Ovary (tissue), 9 donors: ENCODE measurements around the gene KIF16B. TPM values are rescaled to one million over a fixed set of nuclear protein-coding genes. Genes with fewer than 3 reads are reported as not detected.

Source experiments
- DNase-seq, 5 donors: peaks; one replicate each; pipeline ENCODE4 v3.0.0-alpha.2; 2019 to 2020
- H3K27ac ChIP-seq, 2 donors: fragments of 200-600 bp; one replicate each; pipeline versions ENCODE4 v1.5.1 to v1.8.0; 2019 to 2022
- H3K27me3 ChIP-seq: fragments of 200-600 bp; one replicate; pipeline ENCODE4 v1.8.0; 2022
- H3K36me3 ChIP-seq: fragments of 200-600 bp; sonication (generic); one replicate; pipeline ENCODE4 v1.5.1; 2019
- H3K4me1 ChIP-seq: one replicate; pipeline ENCODE4 v1.8.1; 2013; ENCODE audit warnings: mild to moderate bottlenecking, moderate library complexity; ENCODE audit not compliant: insufficient read depth
- H3K4me3 ChIP-seq: fragments of 200-600 bp; sonication (generic); one replicate; pipeline ENCODE4 v1.5.1; 2017
- H3K9me3 ChIP-seq, 2 donors: fragments of 200-600 bp in 1 of 2; sonication (generic) in 1 of 2; one replicate each; pipeline versions ENCODE4 v1.5.1 to v1.8.1; 2013 to 2019; ENCODE audit warnings: mild to moderate bottlenecking in 1 of 2, moderate library complexity in 1 of 2
- EP300 ChIP-seq: sonication (generic); formaldehyde crosslinking; IDR thresholded peaks from one replicate; pipeline ENCODE4 v1.6.1; 2017; ENCODE audit warnings: antibody characterized with exemption
- POLR2A ChIP-seq: fragments of 450-650 bp; IDR thresholded peaks from one replicate; pipeline ENCODE4 v1.6.1; 2017; ENCODE audit warnings: antibody characterized with exemption, mild to moderate bottlenecking, moderate library complexity
- WGBS, 3 donors: extraction: QIAGEN DNeasy Blood & Tissue Kit in 1 of 3; methylation state at CpG; one replicate each; pipeline versions ENCODE4 v1.1.5 to v1.1.7; 2013 to 2017; 5-methylcytosine and 5-hydroxymethylcytosine counted together
- intact Hi-C, 4 donors: fragments of 100-400 bp; cut with DNase I; formaldehyde crosslinking; loops; one replicate each; pipeline versions ENCODE4 v1.11.0 to v1.15.1; 2022 to 2023
- polyA plus RNA-seq, 2 donors: library from polyadenylated mRNA; stranded (reverse); fragments of 200-250 nt in 1 of 2; fragments of 350-450 nt in 1 of 2; fragmentation: Illumina TruSeq in 1 of 2; extraction: RNeasy Lipid Tissue Mini Kit (QIAGEN cat#74804) in 1 of 2; gene quantifications; one replicate each; pipeline ENCODE4 v1.2.3, GENCODE V29; 2013 to 2014
- total RNA-seq, 7 donors: library from RNA; depleted of rRNA in 2 of 7; stranded (reverse); fragments of >200 nt in 2 of 7; fragmentation: NEBNext Ultra II Directional in 3 of 7; extraction: Animal tissue kit (Norgen Biotek cat#: 25700) in 3 of 7; gene quantifications; one replicate each; pipeline versions ENCODE4 v1.1.0 to v1.2.4, GENCODE V29; 2016 to 2023
- TF ChIP-seq, protein P1 (sequence below), 3 donors: fragments of 450-650 bp in 2 of 3; fragments of 200-600 bp in 1 of 3; IDR thresholded peaks; one replicate each; pipeline versions ENCODE4 v1.5.1 to v1.8.0; 2016 to 2022; ENCODE audit warnings: antibody characterized with exemption in 3 of 3, mild to moderate bottlenecking in 1 of 3
- donor health status: DM: no; HTN: no; CAD: no; lungs with moderate emphysema.
- donor health status: DM: no; HTN: no; CAD: no.
- donor health status: Bipolar disorder and iron deficiency.
- donor health status: DM: yes; HTN: yes; CAD: no.
- donor health status: DM: no; HTN: no; CAD: no.
- donor health status: DM: yes; HTN: yes; CAD: no.

KIF16B gene
- total and polyA plus RNA-seq, 9 donors = 10.9 to 28.1 (median 20.2) TPM

- intact Hi-C loops = no loop called here
Observed at GRCh38 chr20:16451001-16451400, 122.2 kb downstream of the KIF16B start.

DNA sequence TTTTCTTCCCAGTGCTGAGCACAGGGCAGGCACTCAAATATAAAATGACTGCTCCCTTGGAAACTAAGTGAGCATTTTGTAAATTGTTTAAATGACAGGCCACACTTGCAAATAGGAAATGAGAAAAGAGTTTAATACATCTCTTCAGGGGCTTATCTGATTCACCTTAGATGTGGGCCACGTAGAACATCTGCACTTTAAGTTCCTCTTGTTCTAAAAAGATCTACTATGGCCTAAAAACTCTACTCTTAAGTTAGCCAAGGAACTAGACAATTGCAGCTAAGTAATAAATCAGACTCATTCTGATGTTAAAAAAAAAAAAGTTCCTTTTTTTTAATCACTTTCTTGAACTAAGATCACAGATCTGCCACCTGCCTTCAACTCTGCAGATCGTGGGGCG is 126.3 kb downstream of the KIF16B start:
- Histone ChIP-seq H3K27me3 (no peaks in the 10 kb centered on the region), H3K36me3 (no peaks in the 10 kb centered on the region), H3K4me3 (no peak overlapping the region), H3K9me3 (no peaks in the 10 kb centered on the region), H3K27ac (no peak overlapping the region), H3K4me1 (peaks cover 2% of the 10 kb centered on the region)
- no peak for DNase-seq
- intact Hi-C loops = no loop called here
- 94 to 95% (median 94%) methylated on average over 3 of the region's 3 CpGs for WGBS, 3 donors
- TF ChIP-seq, protein P1, sequence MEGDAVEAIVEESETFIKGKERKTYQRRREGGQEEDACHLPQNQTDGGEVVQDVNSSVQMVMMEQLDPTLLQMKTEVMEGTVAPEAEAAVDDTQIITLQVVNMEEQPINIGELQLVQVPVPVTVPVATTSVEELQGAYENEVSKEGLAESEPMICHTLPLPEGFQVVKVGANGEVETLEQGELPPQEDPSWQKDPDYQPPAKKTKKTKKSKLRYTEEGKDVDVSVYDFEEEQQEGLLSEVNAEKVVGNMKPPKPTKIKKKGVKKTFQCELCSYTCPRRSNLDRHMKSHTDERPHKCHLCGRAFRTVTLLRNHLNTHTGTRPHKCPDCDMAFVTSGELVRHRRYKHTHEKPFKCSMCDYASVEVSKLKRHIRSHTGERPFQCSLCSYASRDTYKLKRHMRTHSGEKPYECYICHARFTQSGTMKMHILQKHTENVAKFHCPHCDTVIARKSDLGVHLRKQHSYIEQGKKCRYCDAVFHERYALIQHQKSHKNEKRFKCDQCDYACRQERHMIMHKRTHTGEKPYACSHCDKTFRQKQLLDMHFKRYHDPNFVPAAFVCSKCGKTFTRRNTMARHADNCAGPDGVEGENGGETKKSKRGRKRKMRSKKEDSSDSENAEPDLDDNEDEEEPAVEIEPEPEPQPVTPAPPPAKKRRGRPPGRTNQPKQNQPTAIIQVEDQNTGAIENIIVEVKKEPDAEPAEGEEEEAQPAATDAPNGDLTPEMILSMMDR (IDR thresholded peaks at IDR 0.05) = no peak
- no peak for TF ChIP-seq EP300
- no peak for TF ChIP-seq POLR2A

More at GRCh38 chr20:16451001-16451400, 122.2 kb downstream of the KIF16B start:
- no peaks in the 10 kb centered on the region for H3K4me1 ChIP-seq
- 89 to 91% (median 90%) methylated on average over 8 of the region's 8 CpGs for WGBS, 3 donors
- no peak overlapping the region for H3K4me3 ChIP-seq
- no peaks in the 10 kb centered on the region for H3K9me3 ChIP-seq
- TF ChIP-seq, protein P1 (IDR thresholded peaks at IDR 0.05) = no peak
- TF ChIP-seq EP300 (no peak), POLR2A (no peak)
- H3K36me3 ChIP-seq = no peaks in the 10 kb centered on the region
- no peak overlapping the region for H3K27ac ChIP-seq
- no peaks in the 10 kb centered on the region for H3K27me3 ChIP-seq
- no peak for DNase-seq

- H3K4me1 ChIP-seq = peaks cover 2% of the 10 kb centered on the region
- no peaks in the 10 kb centered on the region for H3K9me3 ChIP-seq
- no peak overlapping the region for H3K27ac ChIP-seq
- WGBS, 3 donors = 81 to 88% (median 84%) methylated on average over 4 of the region's 4 CpGs
- no peak overlapping the region for H3K4me3 ChIP-seq
- no peaks in the 10 kb centered on the region for H3K36me3 ChIP-seq
- no peak for TF ChIP-seq EP300
- TF ChIP-seq, protein P1 (IDR thresholded peaks at IDR 0.05) = no peak
- no peak for TF ChIP-seq POLR2A
- no peak for DNase-seq
- intact Hi-C loops = no loop called here
- H3K27me3 ChIP-seq = no peaks in the 10 kb centered on the region
Observed at GRCh38 chr20:16446246-16446645, 127.0 kb downstream of the KIF16B start.

- TF ChIP-seq POLR2A (no peak), EP300 (no peak)
- TF ChIP-seq, protein P1 (IDR thresholded peaks at IDR 0.05) = no peak
- Histone ChIP-seq H3K9me3 (no peaks in the 10 kb centered on the region), H3K27me3 (no peaks in the 10 kb centered on the region), H3K4me3 (no peak overlapping the region), H3K36me3 (no peaks in the 10 kb centered on the region), H3K27ac (no peak overlapping the region), H3K4me1 (peaks cover 2% of the 10 kb centered on the region)
- WGBS, 3 donors = 79 to 87% (median 87%) methylated on average over 3 of the region's 3 CpGs
- DNase-seq = no peak
- intact Hi-C loops = no loop called here
Observed at GRCh38 chr20:16445482-16445881, 127.8 kb downstream of the KIF16B start.
